Duodenal mucosa (tissue), 2 donors: ENCODE data around the gene BRAF.
"Not testable (repeated sequence)": the region's sequence is repeated elsewhere in the genome, so short reads cannot be mapped to it uniquely, and the experiment has no call there.

Source experiments
- H3K27ac ChIP-seq: one replicate; pipeline ENCODE4 v1.7.0; 2013; ENCODE audit warnings: low read depth, low read length
- H3K27me3 ChIP-seq, 2 donors: one replicate each; pipeline ENCODE4 v1.7.0; 2013; ENCODE audit warnings: low read length in 2 of 2, control low read depth in 1 of 2; ENCODE audit not compliant: insufficient read depth in 2 of 2, control insufficient read depth in 1 of 2
- H3K36me3 ChIP-seq, 2 donors: one replicate each; pipeline ENCODE4 v1.7.0; 2013; ENCODE audit warnings: low read length in 2 of 2, control low read depth in 1 of 2; ENCODE audit not compliant: insufficient read depth in 2 of 2, control insufficient read depth in 1 of 2
- H3K4me1 ChIP-seq, 2 donors: one replicate each; pipeline ENCODE4 v1.7.0; 2013; ENCODE audit warnings: low read length in 2 of 2, control low read depth in 1 of 2; ENCODE audit not compliant: insufficient read depth in 2 of 2, control insufficient read depth in 1 of 2
- H3K4me3 ChIP-seq, 2 donors: one replicate each; pipeline ENCODE4 v1.7.0; 2013; ENCODE audit warnings: low read length in 2 of 2, low read depth in 1 of 2
- H3K9ac ChIP-seq, 2 donors: one replicate each; pipeline ENCODE4 v1.7.0; 2013; ENCODE audit warnings: low read length in 2 of 2, low read depth in 1 of 2
- H3K9me3 ChIP-seq, 2 donors: one replicate each; pipeline ENCODE4 v1.7.0; 2013; ENCODE audit warnings: low read length in 2 of 2, control low read depth in 1 of 2; ENCODE audit not compliant: control insufficient read depth in 1 of 2

The BRAF gene

DNA sequence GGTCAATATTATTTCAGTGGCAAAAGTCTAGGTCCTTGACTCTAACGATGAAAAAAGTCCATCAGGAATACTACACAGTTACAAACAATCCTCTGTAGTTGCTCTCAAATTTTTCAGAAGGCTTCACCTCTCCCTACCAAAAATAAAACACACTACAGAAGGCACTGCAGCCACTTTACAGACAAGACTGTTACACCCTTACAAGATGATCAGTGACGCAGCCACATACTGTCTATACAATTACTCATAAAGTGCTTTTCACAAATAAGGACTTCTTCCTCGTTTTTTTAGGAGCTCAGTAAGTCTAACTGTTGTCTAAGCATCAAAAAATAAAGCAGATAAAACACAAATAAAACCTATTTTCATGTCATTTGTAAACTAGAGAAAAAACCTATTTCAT is 201.2 kb downstream of the BRAF start:
- no peaks in the 10 kb centered on the region for H3K27me3 ChIP-seq
- H3K4me3 ChIP-seq = no peak overlapping the region
- no peak overlapping the region for H3K27ac ChIP-seq
- H3K36me3 ChIP-seq = no peaks in the 10 kb centered on the region
- no peaks in the 10 kb centered on the region for H3K9me3 ChIP-seq
- no peaks in the 10 kb centered on the region for H3K4me1 ChIP-seq
- H3K9ac ChIP-seq = no peak overlapping the region

DNA sequence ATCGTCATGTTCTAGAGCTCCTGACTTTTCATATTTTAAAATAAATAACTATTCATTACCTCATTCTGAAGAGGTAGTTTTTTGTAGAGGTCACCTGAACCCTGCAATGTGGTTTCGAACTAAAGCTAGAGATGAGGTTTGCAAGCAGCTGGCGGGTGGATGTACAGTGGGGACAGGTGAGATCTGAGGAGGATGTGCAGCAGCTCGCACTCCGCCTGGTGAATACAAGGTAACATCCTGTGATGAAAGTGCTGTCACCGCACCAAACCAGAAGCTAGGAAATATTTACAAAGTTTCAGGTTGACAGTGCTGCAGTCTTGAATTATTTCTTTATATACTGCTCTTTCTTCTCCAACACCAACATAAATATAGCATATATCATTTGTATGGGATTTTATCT is 201.7 kb downstream of the BRAF start:
- Histone ChIP-seq H3K36me3 (no peaks in the 10 kb centered on the region), H3K4me3 (no peak overlapping the region), H3K4me1 (no peaks in the 10 kb centered on the region), H3K27me3 (no peaks in the 10 kb centered on the region), H3K9me3 (no peaks in the 10 kb centered on the region), H3K27ac (no peak overlapping the region), H3K9ac (no peak overlapping the region)

DNA sequence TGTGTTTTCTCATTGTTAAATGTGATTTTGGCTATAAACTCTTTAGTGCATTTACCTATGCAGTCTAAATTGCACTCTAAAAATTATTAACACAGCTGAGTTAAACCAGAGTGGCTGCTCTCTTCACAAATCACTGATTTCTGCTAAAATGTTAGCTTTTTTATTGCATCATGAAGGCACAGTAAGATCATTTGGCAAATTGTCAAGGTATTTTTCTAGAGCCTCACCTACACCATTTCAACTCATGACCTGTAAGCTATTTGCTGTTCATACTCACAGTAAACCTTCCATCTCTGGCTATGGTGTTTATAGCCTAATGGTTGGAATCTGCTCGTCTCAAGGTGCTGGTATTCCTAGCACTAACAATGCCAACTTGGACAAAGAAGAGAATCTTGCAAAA is 202.5 kb downstream of the BRAF start:
- Histone ChIP-seq H3K36me3 (no peaks in the 10 kb centered on the region), H3K27ac (no peak overlapping the region)

DNA sequence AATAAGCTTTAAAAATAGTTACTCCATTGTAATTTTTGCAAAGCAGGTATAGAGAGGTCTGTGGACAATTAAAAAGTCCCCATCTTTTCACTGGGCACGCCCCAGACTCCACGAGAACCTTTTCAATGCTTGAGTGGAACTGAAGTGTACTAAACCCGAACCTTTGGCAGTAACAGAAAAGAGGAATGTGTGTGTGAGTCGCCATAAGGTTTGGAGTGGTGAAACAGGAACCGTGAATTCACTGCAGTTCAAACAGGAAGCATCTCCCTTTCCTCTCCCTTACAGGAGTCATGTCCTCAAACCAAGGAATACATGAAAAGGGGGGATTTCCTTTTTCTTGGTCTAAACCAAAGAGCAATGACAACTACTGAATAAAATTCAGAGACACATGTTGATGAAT is 205.0 kb downstream of the BRAF start:
- Histone ChIP-seq H3K9me3 (no peaks in the 10 kb centered on the region), H3K36me3 (peaks cover 0 to 4% of the 10 kb centered on the region in 2 donors), H3K4me3 (no peak overlapping the region), H3K9ac (no peak overlapping the region), H3K27me3 (no peaks in the 10 kb centered on the region), H3K4me1 (no peaks in the 10 kb centered on the region), H3K27ac (no peak overlapping the region)

More for the DNA sequence above, 202.5 kb downstream of the BRAF start:
- Histone ChIP-seq H3K4me3 (no peak overlapping the region), H3K9me3 (no peaks in the 10 kb centered on the region), H3K4me1 (no peaks in the 10 kb centered on the region), H3K27me3 (no peaks in the 10 kb centered on the region), H3K9ac (no peak overlapping the region)

DNA sequence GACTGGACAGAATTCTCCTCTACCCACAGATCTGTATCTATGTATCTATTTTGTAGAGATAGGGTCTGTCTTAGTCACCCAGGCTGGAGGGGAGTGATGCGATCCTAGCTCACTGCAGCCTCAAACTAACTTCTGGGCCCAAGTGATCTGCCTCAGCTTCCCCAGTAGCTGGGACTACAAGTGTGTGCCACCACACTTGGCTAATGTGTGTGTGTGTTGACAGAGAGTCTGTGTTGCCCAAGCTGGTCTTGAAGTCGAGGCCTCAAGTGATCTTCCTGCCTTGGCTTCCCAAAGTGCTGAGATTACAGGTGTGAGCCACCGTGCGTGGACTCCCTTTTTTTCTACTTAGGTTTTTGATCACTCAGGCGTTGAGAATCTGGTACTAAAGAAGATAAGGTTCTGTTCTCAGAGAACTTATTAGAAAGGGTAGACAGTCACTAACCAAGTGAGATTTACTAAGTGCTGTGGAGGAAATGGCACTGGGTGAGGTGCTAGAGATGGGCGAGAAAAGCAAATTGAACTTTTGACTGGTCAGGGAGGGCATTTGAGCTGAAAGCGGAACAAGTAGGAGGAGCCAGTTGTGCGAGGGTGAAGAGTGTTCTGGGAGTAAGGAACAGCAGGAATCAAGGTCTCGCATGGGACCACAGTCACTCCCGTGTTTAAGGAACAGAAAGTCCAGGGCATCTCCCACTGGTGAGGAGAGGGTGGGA is 210.2 kb downstream of the BRAF start:
- no peaks in the 10 kb centered on the region for H3K9me3 ChIP-seq
- no peaks in the 10 kb centered on the region for H3K27me3 ChIP-seq

DNA sequence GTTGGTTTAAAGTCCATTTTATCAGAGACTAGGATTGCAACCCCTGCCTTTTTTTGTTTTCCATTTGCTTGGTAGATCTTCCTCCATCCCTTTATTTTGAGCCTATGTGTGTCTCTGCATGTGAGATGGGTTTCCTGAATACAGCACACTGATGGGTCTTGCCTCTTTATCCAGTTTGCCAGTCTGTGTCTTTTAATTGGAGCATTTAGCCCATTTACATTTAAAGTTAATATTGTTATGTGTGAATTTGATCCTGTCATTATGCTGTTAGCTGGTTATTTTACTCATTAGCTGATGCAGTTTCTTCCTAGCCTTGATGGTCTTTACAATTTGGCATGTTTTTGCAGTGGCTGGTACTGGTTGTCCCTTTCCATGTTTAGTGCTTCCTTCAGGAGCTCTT is 212.3 kb downstream of the BRAF start:
- not testable (repeated sequence) for H3K4me3 ChIP-seq, H3K4me1 ChIP-seq, H3K27ac ChIP-seq, H3K9me3 ChIP-seq, H3K27me3 ChIP-seq, H3K9ac ChIP-seq, H3K36me3 ChIP-seq

More for the DNA sequence above, 210.2 kb downstream of the BRAF start:
- no peak overlapping the region for H3K4me3 ChIP-seq
- H3K4me1 ChIP-seq = no peaks in the 10 kb centered on the region
- no peak overlapping the region for H3K9ac ChIP-seq
- H3K36me3 ChIP-seq = peaks cover 0 to 8% of the 10 kb centered on the region in 2 donors
- no peak overlapping the region for H3K27ac ChIP-seq

DNA sequence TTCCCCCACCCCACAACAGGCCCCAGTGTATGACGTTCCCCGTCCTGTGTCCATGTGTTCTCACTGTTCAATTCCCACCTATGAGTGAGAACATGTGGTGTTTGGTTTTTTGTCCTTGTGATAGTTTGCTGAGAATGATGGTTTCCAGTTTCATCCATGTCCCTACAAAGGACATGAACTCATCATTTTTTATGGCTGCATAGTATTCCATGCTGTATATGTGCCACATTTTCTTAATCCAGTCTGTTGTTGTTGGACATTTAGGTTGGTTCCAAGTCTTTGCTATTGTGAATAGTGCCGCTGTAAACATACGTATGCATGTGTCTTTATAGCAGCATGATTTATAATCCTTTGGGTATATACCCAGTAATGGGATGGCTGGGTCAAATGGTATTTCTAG is 216.0 kb downstream of the BRAF start:
- H3K27ac ChIP-seq, H3K9ac ChIP-seq, H3K4me1 ChIP-seq, H3K4me3 ChIP-seq, H3K27me3 ChIP-seq, H3K9me3 ChIP-seq: not testable (repeated sequence)
- peaks cover 10 to 26% of the 10 kb centered on the region in 2 donors for H3K36me3 ChIP-seq

DNA sequence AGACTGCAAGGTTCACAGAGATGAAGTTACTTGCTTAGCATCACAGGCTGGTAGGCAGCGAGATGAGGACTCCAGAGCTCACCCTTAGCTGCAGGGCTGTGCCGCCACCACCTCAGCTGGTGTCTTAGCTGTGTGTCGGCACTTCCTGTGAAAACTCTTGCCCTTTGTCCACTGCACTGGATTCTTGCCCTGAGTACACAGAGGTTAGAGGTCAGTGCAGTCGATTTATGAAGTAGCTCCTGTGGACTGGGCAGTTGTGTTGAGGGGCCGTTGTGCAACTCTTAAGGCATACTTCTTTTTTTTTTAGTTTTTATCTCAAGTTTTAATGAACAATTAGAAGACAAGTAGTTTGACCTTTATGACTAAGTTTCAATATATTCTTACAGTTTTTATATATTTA is 217.6 kb downstream of the BRAF start:
- no peaks in the 10 kb centered on the region for H3K4me1 ChIP-seq
- no peak overlapping the region for H3K27ac ChIP-seq
- H3K36me3 ChIP-seq = peaks cover 10 to 27% of the 10 kb centered on the region in 2 donors
- no peaks in the 10 kb centered on the region for H3K9me3 ChIP-seq
- H3K27me3 ChIP-seq = no peaks in the 10 kb centered on the region
- H3K9ac ChIP-seq = no peak overlapping the region
- no peak overlapping the region for H3K4me3 ChIP-seq

DNA sequence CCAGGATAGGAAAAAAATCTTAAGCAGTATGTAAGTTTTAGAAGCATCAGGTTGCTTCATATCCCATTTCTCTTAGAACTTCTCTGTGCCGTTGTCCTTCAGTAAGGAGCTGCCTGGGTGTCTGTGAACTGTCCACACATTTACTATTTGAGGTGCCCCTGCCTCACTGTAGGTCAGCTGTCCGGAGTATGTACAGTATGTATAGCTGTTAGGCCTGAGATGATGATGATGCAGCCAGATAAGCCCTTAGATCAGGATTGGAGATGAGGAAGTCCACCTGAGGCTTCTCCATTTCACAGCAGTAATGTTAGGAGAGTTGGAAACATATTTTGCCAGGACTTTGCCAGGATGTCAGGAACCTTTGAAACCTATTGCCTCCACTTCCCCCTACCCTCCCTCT is 220.5 kb downstream of the BRAF start:
- H3K4me3 ChIP-seq = no peak overlapping the region
- H3K27me3 ChIP-seq = no peaks in the 10 kb centered on the region
- H3K9me3 ChIP-seq = no peaks in the 10 kb centered on the region
- no peak overlapping the region for H3K9ac ChIP-seq
- no peaks in the 10 kb centered on the region for H3K4me1 ChIP-seq
- no peak overlapping the region for H3K27ac ChIP-seq
- H3K36me3 ChIP-seq = peaks cover 10 to 30% of the 10 kb centered on the region in 2 donors

DNA sequence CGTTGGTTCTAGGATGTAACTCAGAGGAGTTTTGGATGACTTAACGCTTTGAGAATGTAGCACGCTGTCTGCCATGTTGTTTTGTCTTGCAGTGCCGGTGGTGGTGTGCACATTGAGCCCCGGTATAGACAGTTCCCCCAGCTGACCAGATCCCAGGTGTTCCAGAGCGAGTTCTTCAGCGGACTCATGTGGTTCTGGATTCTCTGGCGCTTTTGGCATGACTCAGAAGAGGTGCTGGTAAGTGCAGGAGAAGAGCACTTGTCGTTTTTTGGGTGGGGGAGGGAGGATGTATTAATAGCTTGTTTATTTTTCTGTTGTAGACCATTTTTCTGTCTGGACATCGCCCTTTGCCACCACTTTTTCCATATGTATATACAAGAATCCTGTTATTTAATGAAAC is 222.0 kb downstream of the BRAF start:
- no peak overlapping the region for H3K4me3 ChIP-seq
- no peak overlapping the region for H3K9ac ChIP-seq
- H3K9me3 ChIP-seq = no peaks in the 10 kb centered on the region
- H3K27me3 ChIP-seq = no peaks in the 10 kb centered on the region
- H3K27ac ChIP-seq = no peak overlapping the region
- H3K36me3 ChIP-seq = peaks cover 10 to 30% of the 10 kb centered on the region in 2 donors
- peaks cover 8% of the 10 kb centered on the region in 2 donors for H3K4me1 ChIP-seq
